HG03432 (cell line): ENCODE results near the gene BRIP1.
"Not testable (repeated sequence)": the region's sequence is repeated elsewhere in the genome, so short reads cannot be mapped to it uniquely, and the experiment has no call there.

ENCODE experiments used
- ATAC-seq: cut with Tn5 transposase; IDR thresholded peaks from one replicate; pipeline ENCODE4 v1.9.1; 2021; ENCODE audit warnings: mild to moderate bottlenecking, moderate library complexity; ENCODE audit not compliant: unreplicated experiment

BRIP1 gene

DNA sequence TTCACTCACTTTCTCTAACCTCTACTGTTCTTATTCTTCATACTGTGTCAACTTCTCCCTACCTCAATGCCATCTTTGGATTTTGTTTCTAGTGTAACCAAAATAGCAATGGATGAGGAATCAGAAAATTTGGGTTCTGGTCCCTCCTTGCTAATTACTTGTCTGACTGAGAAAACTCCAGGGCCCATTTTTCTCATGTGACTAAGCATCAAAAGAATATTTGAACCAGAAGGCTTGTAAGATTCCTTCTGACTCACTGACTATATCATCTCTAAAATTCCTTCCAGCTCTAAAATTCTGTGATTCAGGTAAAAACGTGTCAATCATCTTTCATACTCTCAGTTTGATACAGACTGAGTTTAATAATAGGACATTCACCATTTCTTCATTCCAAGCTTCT is 57.9 kb downstream of the BRIP1 start:
- no peak for ATAC-seq

- ATAC-seq: no peak
Observed at GRCh38 chr17:61803796-61804195, 59.5 kb downstream of the BRIP1 start.

- no peak for ATAC-seq
Observed at GRCh38 chr17:61803216-61803615, 60.1 kb downstream of the BRIP1 start.

DNA sequence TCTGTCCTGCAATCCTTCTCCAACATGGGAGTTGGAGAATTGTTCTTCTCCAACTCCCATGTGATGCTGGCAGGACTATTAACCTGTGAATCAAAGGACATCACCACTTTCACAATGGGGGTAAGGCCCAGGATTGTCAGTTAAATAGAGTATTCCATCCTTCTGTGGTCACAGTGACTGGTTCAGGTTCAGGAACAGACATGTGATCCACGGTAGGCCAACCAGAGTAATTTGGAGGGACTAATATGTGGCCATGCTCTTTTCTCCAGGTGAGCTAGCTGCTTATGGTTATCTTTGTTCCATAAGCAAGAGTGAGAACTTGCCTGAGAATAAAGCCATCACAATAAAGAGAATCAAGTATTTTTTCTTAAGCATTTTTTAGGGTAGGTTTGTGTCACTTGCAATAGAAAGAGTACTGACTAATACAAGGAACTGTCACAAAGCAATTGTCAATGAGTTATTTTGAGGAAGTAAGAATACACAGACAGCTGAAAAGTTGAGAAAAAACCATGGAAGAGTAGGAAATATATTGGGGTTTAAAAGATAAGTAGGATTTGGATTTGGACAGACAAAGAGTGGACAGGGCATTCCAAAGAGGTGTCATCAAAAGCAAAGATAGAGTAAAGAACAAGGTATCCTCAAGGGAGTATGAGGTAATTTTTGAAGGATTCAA is 63.4 kb downstream of the BRIP1 start:
- no peak for ATAC-seq

DNA sequence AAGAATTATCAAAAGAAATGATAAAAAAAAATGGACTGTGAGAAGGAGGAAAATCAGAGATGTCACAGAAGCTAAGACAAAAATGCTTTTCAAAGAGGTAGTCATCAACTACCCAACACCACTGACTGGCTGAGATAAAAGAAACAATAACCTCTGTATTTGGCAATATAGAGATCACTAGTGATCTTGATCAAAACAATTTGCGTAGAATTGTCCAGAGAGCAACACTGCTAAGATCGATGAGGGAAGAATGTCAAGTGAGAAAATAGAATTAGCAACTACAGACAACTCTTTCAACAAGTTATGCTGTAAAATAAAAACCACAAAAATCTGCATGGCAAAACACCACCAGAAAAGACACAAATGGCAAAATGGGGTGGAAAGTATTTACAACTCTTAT is 66.0 kb downstream of the BRIP1 start:
- no peak for ATAC-seq

DNA sequence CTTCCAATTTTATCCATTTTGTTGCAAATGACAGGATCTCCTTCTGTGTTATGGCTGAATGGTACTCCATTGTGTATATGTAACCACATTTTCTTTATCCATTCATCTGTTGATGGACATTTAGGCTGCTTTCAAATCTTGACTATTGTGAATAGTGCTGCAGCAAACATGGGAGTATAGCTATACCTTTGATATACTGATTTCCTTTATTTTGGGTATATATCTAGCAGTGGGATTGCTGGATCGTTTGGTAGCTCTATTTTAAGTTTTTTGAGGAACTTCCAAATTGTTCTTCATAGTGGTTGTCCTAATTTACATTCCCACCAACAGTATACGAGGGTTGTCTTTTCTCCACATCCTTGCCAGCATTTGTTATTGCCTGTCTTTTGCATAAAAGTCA is 67.8 kb downstream of the BRIP1 start:
- ATAC-seq: no peak

- ATAC-seq: no peak
Observed at GRCh38 chr17:61794792-61795191, 68.5 kb downstream of the BRIP1 start.

GRCh38 chr17:61794242-61794641 is 69.1 kb downstream of the BRIP1 start:
- ATAC-seq: no peak

DNA sequence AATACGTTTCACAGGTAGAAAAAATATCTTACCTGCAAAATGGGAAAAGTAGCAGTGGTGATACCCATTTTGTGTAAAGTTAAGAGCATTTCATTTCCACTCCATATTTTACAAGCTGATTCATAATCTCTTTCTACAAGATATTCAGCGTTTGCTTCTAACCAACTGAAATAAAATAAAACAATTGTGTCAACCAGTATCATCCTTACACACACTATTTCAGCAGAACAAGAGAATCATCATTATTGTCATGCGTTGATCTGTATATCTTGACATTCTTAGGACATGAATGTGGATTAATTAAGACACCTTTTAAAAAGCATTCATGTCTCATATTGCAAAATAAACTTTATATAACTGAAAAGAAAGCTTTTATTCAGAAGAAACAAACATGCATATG is 69.8 kb downstream of the BRIP1 start:
- ATAC-seq: no peak

DNA sequence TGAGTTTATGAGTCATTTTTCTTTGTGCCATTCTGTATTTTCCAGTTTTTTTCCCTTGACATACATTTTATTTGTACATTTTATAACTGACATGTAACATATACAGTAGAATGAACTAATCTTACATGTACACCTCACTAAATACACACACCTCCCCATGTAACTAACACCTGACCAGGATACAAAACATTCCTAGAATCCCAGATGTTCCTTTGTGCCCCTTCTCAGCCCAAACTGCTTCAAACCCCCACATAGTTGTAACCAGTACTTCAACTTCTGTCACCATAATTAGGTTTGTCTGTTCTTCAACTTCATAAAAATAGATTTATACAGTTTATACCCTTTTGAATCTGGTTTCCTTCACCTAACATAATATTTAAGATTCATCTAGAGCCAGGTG is 73.5 kb downstream of the BRIP1 start:
- ATAC-seq: no peak

- ATAC-seq: no peak
Observed at GRCh38 chr17:61786088-61786487, 77.2 kb downstream of the BRIP1 start.

DNA sequence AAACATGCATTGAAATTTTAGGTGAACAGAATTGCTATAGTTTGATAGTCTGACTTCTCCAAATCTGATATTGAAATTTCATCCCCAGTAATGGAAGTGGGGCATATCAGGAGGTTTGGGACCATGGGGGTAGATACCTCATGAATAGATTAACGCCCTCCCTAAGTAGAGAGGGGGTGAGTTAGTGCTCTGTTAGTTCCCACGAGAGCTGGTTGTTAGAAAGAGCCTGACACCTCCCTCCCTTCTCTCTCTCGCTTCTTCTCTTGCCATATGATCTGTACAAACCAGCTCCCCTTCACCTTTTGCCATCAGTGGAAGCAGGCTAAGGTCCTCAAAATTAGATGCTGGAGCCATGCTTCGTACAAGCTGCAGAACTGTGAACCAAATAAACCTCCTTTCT is 78.8 kb downstream of the BRIP1 start:
- peak; percentile 43 for ATAC-seq

- peak; percentile 79 for ATAC-seq
Observed at GRCh38 chr17:61783556-61784304, 79.6 kb downstream of the BRIP1 start.

DNA sequence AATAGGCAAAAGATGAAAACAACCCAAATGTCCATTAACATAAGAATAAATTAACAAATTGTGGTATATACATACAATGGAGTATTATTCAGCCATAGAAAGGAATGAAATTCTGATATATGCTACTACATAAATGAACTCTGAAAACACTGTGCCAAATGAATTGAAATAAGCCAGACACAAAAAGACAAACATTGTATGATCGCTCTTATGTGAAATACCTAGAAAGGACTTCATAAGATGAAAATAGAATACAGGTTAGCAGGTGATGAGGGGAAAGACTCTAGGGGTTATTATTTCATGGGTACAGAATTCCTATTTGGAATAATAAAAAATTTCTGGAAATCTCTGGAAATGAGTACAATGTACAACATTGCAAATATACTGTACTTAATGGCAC is 80.2 kb downstream of the BRIP1 start:
- ATAC-seq: no peak

- no peak for ATAC-seq
Observed at GRCh38 chr17:61782683-61783082, 80.6 kb downstream of the BRIP1 start.

- no peak for ATAC-seq
Observed at GRCh38 chr17:61775364-61775763, 88.0 kb downstream of the BRIP1 start.

DNA sequence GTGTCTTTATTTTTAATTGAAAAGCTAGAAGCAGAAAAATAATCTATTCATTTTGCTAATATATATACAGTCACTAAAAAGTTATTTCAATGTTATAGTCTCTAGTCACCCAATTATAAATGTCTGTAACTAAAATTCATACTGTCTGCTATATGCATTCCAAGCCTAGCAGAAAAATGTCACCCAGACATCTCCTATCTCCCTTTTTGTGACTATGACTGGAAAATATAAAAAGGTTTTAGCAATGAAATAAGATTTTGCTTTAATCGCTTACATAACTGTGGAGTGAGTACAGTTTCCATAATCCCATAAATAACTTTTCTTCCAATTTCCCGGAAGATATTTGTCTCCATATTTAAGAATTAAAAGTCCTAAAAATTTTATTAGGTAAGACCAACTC is 88.6 kb downstream of the BRIP1 start:
- no peak for ATAC-seq

DNA sequence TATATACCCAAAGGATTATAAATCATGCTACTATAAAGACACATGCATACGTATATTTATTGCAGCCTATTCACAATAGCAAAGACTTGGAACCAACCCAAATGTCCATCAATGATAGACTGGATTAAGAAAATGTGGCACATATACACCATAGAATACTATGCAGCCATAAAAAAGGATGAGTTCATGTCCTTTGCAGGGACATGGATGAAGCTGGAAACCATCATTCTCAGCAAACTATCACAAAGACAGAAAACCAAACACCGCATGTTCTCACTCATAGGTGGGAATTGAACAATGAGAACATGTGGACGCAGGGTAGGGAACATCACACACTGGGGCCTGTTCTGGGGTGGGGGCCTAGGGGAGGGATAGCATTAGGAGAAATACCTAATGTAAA is 89.2 kb downstream of the BRIP1 start:
- not testable (repeated sequence) for ATAC-seq

DNA sequence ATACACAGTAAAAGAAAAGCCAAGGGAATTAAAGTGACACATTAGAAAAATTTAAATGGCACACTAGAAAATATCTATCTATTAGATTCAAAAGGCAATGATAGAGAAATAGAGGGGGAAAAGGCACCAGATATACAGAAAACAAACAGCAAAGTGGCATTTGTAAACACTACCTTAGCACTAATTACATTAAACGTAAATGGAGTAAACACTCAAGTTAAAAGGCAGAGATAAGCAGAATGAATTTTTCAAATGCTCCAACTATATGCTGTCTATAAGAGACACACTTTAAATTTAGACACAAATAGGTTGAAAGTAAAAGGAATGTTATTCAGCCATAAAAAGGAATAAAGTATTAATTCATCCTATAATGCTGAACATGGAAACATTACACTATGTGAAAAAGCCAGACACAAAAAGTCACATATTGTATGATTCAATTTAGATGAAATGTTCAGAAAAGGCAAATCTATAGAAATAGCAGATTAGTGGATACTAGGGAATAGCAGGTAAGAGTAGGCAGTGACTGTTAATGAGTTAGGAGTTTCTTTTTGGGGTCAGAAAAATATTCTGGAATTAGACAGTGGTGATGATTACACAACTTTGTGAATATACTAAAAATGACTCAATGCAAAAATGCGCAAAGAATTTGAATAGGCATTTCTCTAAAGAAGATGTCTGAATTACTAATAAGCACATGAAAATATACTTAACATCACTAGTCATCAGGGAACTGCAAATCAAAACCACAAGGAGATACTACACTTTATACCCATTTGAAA is 92.4 kb downstream of the BRIP1 start:
- no peak for ATAC-seq

DNA sequence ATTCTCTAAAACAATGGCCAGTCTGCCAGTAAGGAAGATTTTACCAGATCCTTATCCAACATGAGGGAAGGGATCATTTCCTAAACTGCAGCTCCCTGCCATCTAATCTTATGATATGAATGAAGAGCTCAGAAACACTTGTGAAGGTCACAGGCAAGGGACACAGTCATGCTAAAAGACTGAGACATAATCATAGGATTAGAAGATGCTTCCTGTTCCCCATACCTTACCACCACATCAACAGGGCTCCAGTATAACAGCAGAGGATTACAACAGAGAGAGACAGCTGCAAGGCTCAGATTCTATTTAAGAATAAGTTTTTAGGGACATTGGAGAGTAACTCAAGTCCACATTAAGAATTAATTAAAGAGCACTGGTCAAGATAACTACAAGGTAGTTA is 93.3 kb downstream of the BRIP1 start:
- no peak for ATAC-seq

DNA sequence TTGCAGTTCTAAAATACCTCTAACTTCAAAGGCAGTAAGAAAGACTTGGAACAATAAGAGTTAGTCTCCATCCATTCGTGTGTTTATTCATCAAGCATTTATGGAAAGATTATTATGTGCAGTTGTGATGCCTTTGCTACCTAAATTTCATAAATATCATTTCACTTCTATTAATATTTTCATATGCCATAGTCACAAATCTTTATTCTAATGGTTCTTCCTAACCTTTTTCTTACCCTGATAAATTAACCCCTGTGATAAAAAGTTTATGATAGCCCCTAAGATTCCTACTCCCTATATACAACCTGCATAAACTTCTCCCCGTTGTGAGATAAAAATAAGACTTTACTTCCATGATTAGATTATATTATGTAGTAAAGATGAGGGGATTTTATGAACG is 94.9 kb downstream of the BRIP1 start:
- no peak for ATAC-seq

DNA sequence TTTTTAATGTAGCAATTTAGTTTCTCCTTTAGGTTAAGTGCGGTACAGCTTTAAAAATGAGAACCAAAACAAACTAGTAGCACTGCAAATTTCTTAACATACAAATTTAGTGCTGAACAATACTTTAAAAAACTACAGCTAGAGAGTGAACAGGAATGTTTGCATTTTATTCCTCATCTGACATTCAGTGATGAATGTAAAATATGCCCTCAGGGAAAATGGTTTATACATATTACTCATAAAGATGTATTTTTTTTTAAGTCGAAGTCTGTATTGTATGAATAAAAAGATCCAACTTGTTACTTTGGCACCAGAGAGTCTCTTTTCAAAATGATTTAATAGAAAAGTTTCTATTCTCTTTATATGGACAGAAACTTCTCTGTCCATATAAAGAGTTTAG is 96.8 kb downstream of the BRIP1 start:
- ATAC-seq: no peak
